GM12878 (cell line): ENCODE results near the gene ADGRG1. TPM values are rescaled to one million over a fixed set of nuclear protein-coding genes. Genes with fewer than 3 reads are reported as not detected.
A peak's percentile ranks its signal among the peaks of the same experiment; 100 is the strongest.

Source experiments
- ATAC-seq: fragments of 200-7000 bp; cut with Tn5 transposase; 3 replicates; pipeline ENCODE4 v1.9.1; 2020; ENCODE audit warnings: mild to moderate bottlenecking, moderate library complexity
- BruUV-seq: library from RNA; stranded (reverse); fragments of 400-500 nt; replicated peaks from 2 replicates; lab custom pipeline; 2021; lab: Mats Ljungman, UMichigan
- CTCF ChIA-PET: fragments of 300-600 bp; sonication (Branson Sonifier 250); formaldehyde crosslinking; extraction: SDS; loops from one replicate; lab custom pipeline; 2021; ENCODE audit warnings: inconsistent platforms; lab: Yijun Ruan, JAX
- POLR2A ChIA-PET: fragments of 350-600 bp; formaldehyde crosslinking; extraction: SDS; loops from one replicate; lab custom pipeline; 2021; ENCODE audit warnings: inconsistent platforms; lab: Charles Lee
- RAD21 ChIA-PET: fragments of 300-600 bp; sonication (Branson Sonifier 250); formaldehyde crosslinking; loops from one replicate; lab custom pipeline; 2023; ENCODE audit warnings: antibody characterized with exemption; ENCODE audit not compliant: unreplicated experiment; lab: Charles Lee
- SMC1A ChIA-PET: fragments of 300-600 bp; sonication (Branson Sonifier 250); formaldehyde crosslinking; loops from one replicate; lab custom pipeline; 2023; ENCODE audit not compliant: unreplicated experiment, uncharacterized antibody; lab: Charles Lee
- DNase-seq: peaks from one replicate; pipeline ENCODE4 v3.0.0-alpha.2; 2011; ENCODE audit warnings: low read depth, low spot score
- FAIRE-seq: peaks from 3 replicates; lab custom pipeline; 2011; peaks lifted over from hg19 to GRCh38; lab: Jason Lieb, UNC
- H2AFZ ChIP-seq: 2 replicates; pipeline ENCODE4 v1.6.0; 2011; ENCODE audit warnings: low read depth, low read length, control low read depth; ENCODE audit not compliant: control insufficient read depth
- H3K27ac ChIP-seq: 2 replicates; pipeline ENCODE4 v1.5.1; 2011; ENCODE audit warnings: control low read depth; ENCODE audit not compliant: control insufficient read depth, insufficient read depth
- H3K27me3 ChIP-seq, 2 experiments: replicated peaks in 1 of 2; 2 replicates each; pipeline versions ENCODE4 v1.6.0 to v1.6.1; 2011; ENCODE audit warnings: low read length in 1 of 2; ENCODE audit not compliant: control insufficient read depth in 2 of 2, insufficient read depth in 2 of 2
- H3K36me3 ChIP-seq, 2 experiments: 2 replicates each; pipeline ENCODE4 v1.5.1; 2011; ENCODE audit warnings: low read length in 1 of 2; ENCODE audit not compliant: control insufficient read depth in 2 of 2, insufficient read depth in 2 of 2
- H3K4me1 ChIP-seq: 2 replicates; pipeline ENCODE4 v1.6.1; 2011; ENCODE audit warnings: mild to moderate bottlenecking, low read length, moderate library complexity, mixed read lengths; ENCODE audit not compliant: control insufficient read depth, insufficient read depth
- H3K4me2 ChIP-seq: 2 replicates; pipeline ENCODE4 v1.6.0; 2011; ENCODE audit warnings: control low read depth; ENCODE audit not compliant: control insufficient read depth, insufficient read depth
- H3K4me3 ChIP-seq: fragments of 200-600 bp; sonication (generic); 2 replicates; pipeline ENCODE4 v1.5.1; 2016
- H3K79me2 ChIP-seq: 2 replicates; pipeline ENCODE4 v1.6.0; 2011; ENCODE audit warnings: low read length; ENCODE audit not compliant: control insufficient read depth, insufficient read depth
- H3K9ac ChIP-seq: 2 replicates; pipeline ENCODE4 v1.8.0; 2011; ENCODE audit warnings: low read length, control low read depth, mixed read lengths; ENCODE audit not compliant: control insufficient read depth, insufficient read depth
- H3K9me3 ChIP-seq: replicated peaks from 3 replicates; pipeline ENCODE4 v1.5.1; 2011; ENCODE audit warnings: mild to moderate bottlenecking, low read length; ENCODE audit not compliant: control insufficient read depth, insufficient read depth
- H4K20me1 ChIP-seq: 2 replicates; pipeline ENCODE4 v1.6.0; 2011; ENCODE audit not compliant: control insufficient read depth, insufficient read depth
- CHD2 ChIP-seq: IDR thresholded peaks from 2 replicates; pipeline ENCODE4 v1.6.1; 2011; ENCODE audit warnings: low read depth, low read length, improper control_type of control experiment, borderline replicate concordance
- HDAC6 ChIP-seq: fragments of 200-600 bp; sonication (generic); IDR thresholded peaks from one replicate; pipeline ENCODE4 v1.8.0; 2017; ENCODE audit warnings: antibody characterized with exemption; ENCODE audit not compliant: unreplicated experiment
- RAD21 ChIP-seq: IDR thresholded peaks from 2 replicates; pipeline ENCODE4 v1.6.1; 2011; ENCODE audit warnings: mild to moderate bottlenecking, low read depth, low read length, moderate library complexity; ENCODE audit not compliant: insufficient read depth
- YY1 ChIP-seq: IDR thresholded peaks from 2 replicates; pipeline ENCODE4 v1.6.1; 2011; ENCODE audit warnings: low read depth, mild to moderate bottlenecking, low read length
- WGBS: methylation state at CpG from one replicate; pipeline ENCODE4 v1.1.6; 2016; ENCODE audit warnings: low lambda C conversion rate; ENCODE audit not compliant: insufficient replicate concordance, insufficient coverage; ENCODE audit errors: missing lambda C conversion rate; 5-methylcytosine and 5-hydroxymethylcytosine counted together
- in situ Hi-C: fragments of 300-500 bp; cut with MboI; formaldehyde crosslinking; loops from 9 replicates; pipeline ENCODE4 v1.14.3; 2018; ENCODE audit warnings: mixed read lengths
- intact Hi-C: fragments of 100-400 bp; cut with micrococcal nuclease; formaldehyde crosslinking; loops from one replicate; pipeline ENCODE4 v1.14.2; 2022; ENCODE audit not compliant: unreplicated experiment
- polyA plus RNA-seq, 11 experiments: library from polyadenylated mRNA; depleted of rRNA in 4 of 11; unstranded in 6 of 11; stranded (reverse) in 5 of 11; fragments of >200 nt; fragmentation: Nextera tagmentation in 4 of 11; fragmentation: Illumina TruSeq in 1 of 11; extraction: Ambion mirVana in 4 of 11; extraction: Trizol in 1 of 11; gene quantifications; 1 replicate in 1 of 11; 2 replicates in 10 of 11; pipeline versions ENCODE4 v1.2.1 to v1.2.3, GENCODE V29; 2011 to 2016; ENCODE audit warnings: inconsistent platforms in 2 of 11, missing spikeins in 2 of 11, low read depth in 1 of 11
- total RNA-seq, 4 experiments: library from RNA; depleted of rRNA in 3 of 4; stranded (reverse); fragments of >200 nt in 3 of 4; fragmentation: Illumina TruSeq in 1 of 4; extraction: Trizol in 1 of 4; gene quantifications; 2 replicates each; pipeline versions ENCODE4 v1.2.1 to v1.2.3, GENCODE V29; 2013 to 2021

The ADGRG1 gene
- total and polyA plus RNA-seq, 10 of the 15 experiments (the other 5 are each of a cell fraction or from before 2014, with no cell fraction given), result 0.07 to 2.0 (median 0.75) TPM

DNA sequence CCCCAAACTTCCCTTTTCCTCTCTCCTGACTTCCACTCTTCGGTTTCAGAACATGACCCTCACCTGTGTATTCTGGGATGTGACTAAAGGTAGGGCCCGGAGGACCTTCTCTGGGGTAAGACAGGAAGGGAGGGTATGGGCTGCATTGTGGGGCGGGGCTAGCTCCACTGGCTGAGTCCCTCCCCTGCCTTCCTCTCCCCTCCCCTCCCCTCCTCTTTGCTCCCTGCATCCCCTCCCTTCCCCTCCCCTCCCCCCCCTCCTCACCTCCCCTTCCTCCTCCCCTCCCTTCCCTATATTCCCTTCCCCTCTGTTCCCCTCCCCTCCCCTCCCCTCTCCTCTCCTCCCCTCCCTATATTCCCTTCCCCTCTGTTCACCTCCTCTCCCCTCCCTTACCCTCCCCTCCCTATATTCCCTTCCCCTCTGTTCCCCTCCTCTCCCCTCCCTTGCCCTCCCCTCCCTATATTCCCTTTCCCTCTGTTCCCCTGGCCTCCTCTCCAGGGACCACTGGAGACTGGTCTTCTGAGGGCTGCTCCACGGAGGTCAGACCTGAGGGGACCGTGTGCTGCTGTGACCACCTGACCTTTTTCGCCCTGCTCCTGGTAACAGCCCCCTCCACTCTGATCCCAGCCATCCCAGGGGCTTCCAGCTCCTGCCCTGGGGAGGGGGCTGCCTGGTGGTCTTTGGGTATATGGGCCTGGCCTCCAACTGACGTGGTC, 51.5 kb downstream of the ADGRG1 start:
- no peak overlapping the region for H2AFZ ChIP-seq
- no peak for FAIRE-seq

DNA sequence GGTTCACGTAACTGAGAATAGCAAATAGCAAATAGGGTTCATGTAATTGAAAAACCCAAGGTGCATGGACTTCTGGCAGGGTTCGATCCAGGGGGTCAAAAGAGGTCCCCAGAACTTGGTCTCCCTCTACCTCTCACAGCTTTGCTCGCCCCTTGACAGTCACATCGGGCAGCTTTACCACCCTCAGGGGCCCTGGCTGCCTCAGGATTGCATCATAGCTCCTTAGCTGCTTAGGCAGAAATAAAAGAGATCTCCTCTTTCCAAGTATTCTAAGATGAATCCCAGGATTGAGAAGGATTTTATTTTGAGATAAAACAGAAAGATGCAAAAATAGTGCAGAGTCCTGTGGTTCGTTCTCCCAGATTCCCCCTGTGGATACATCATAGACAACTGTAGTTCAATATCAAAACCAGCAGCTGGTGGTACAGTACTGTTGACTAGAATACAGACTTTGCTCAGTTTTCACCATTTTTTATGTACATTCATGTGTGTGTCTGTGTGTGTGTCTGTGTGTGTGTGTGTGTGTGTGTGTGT, 52.5 kb downstream of the ADGRG1 start:
- Histone ChIP-seq H3K79me2 (no peaks in the 10 kb centered on the region), H3K27ac (no peak overlapping the region), H3K36me3 (no peaks in the 10 kb centered on the region), H3K27me3 (no peaks in the 10 kb centered on the region), H3K4me2 (no peak overlapping the region), H3K9ac (no peak overlapping the region), H4K20me1 (no peaks in the 10 kb centered on the region), H3K4me3 (no peak overlapping the region), H3K4me1 (no peaks in the 10 kb centered on the region), H2AFZ (no peak overlapping the region), H3K9me3 (no peaks in the 10 kb centered on the region)
- in situ Hi-C loops, result no loop called here
- CTCF ChIA-PET, result interaction anchor here (0.9 kb wide), 1 partner anchor 38 kb away, joined by 3 read pairs; no protein-coding TSS in a partner anchor
- SMC1A ChIA-PET, result interaction anchor here (1.3 kb wide), 1 partner anchor 105 kb away, joined by 3 read pairs; no protein-coding TSS in a partner anchor
- DNase-seq (no peak), FAIRE-seq (no peak), ATAC-seq (no peak)
- no TSS peak for BruUV-seq
- POLR2A ChIA-PET, result interaction anchor here (0.7 kb wide), 1 partner anchor 236 kb away, joined by 4 read pairs; no protein-coding TSS in a partner anchor
- TF ChIP-seq HDAC6 (no peak), RAD21 (peak; percentile 19; the same call in 1 of the 2 replicates)
- RAD21 ChIA-PET, result no interaction called here
- intact Hi-C loops, result no loop called here
- WGBS, result 31% methylated on average over 5 of the region's 5 CpGs

More for the DNA sequence above, 51.5 kb downstream of the ADGRG1 start:
- 10% methylated on average over 7 of the region's 7 CpGs for WGBS
- no peaks in the 10 kb centered on the region for H3K4me1 ChIP-seq
- intact Hi-C loops, result no loop called here
- no peaks in the 10 kb centered on the region for H3K27me3 ChIP-seq
- no peaks in the 10 kb centered on the region for H3K79me2 ChIP-seq
- H3K36me3 ChIP-seq, result no peaks in the 10 kb centered on the region
- H3K27ac ChIP-seq, result no peak overlapping the region
- SMC1A ChIA-PET, result no interaction called here
- in situ Hi-C loops, result no loop called here
- TF ChIP-seq YY1, result no peak
- no peak for TF ChIP-seq CHD2
- RAD21 ChIA-PET, result no interaction called here
- DNase-seq (no peak), ATAC-seq (no peak)
- H3K9ac ChIP-seq, result no peak overlapping the region
- H4K20me1 ChIP-seq, result no peaks in the 10 kb centered on the region
- no peak overlapping the region for H3K4me2 ChIP-seq
- BruUV-seq, result no TSS peak
- POLR2A ChIA-PET, result no interaction called here
- no peak overlapping the region for H3K4me3 ChIP-seq
- no peaks in the 10 kb centered on the region for H3K9me3 ChIP-seq
- CTCF ChIA-PET, result interaction anchor here (0.9 kb wide), 1 partner anchor 39 kb away, joined by 3 read pairs; no protein-coding TSS in a partner anchor
